ENCODE results near the gene FGF2. TPM values are rescaled to one million over a fixed set of nuclear protein-coding genes. Genes with fewer than 3 reads are reported as not detected.
"Not testable (repeated sequence)": the region's sequence is repeated elsewhere in the genome, so short reads cannot be mapped to it uniquely, and the experiment has no call there.

The FGF2 gene
- polyA plus RNA-seq, 1 of the 3 experiments (the other 2 are of a cell fraction) = 11.1 TPM

GRCh38 chr4:122842984-122843531 lies 16.4 kb downstream of the FGF2 start:
- no peak overlapping the region for H3K4me3 ChIP-seq (ENCODE audit: low read depth in 2 of 2, low read length in 1 of 2)
- peaks cover 35 to 62% of the 10 kb centered on the region in 2 experiments for H3K36me3 ChIP-seq (replicated peaks in 1 of 2; ENCODE audit: control insufficient read depth in 1 of 2, insufficient read depth in 2 of 2, low read length in 1 of 2)
- no peaks in the 10 kb centered on the region for H3K9me3 ChIP-seq
- peaks cover 12% of the 10 kb centered on the region for H3F3A ChIP-seq (replicated peaks; ENCODE audit: insufficient read depth)
- ChIA-PET POLR2A (no interaction called here), CTCF (interaction anchor here (0.7 kb wide), 2 partner anchors 12 to 15 kb away, joined by 3 read pairs; no protein-coding TSS in a partner anchor)
- no peak overlapping the region for H3K4me2 ChIP-seq
- H3K27ac ChIP-seq (ENCODE audit: low read depth in 2 of 2, low read length in 1 of 2) = no peak overlapping the region; a peak in 1 of 4 replicates
- peak; percentile 26 for DNase-seq
- H3K79me2 ChIP-seq (ENCODE audit: insufficient read depth) = peaks cover 100% of the 10 kb centered on the region
- WGBS (ENCODE audit: low lambda C conversion rate) = 69% methylated on average over 4 of the region's 4 CpGs
- no peak for TF ChIP-seq CHD2 (IDR thresholded peaks at IDR 0.05; ENCODE audit: low read length, partially characterized antibody)
- TF ChIP-seq USF2 (IDR thresholded peaks at IDR 0.05; ENCODE audit: borderline replicate concordance, low read depth, low read length) = no peak
- TF ChIP-seq TCF12 (IDR thresholded peaks at IDR 0.05) = 0 out of 2 replicates have a peak, but pooled peaks have one; percentile 7
- no peak for TF ChIP-seq FOSL2 (IDR thresholded peaks at IDR 0.05; ENCODE audit: borderline replicate concordance, low read depth)
- no peaks in the 10 kb centered on the region for H3K27me3 ChIP-seq (ENCODE audit: insufficient read depth)
- H4K20me1 ChIP-seq (ENCODE audit: insufficient read depth) = peaks cover 87% of the 10 kb centered on the region
- H3K4me1 ChIP-seq (ENCODE audit: control insufficient read depth in 1 of 2, insufficient read depth in 2 of 2, low read depth in 1 of 2, low read length in 1 of 2) = peaks cover 8 to 16% of the 10 kb centered on the region in 2 experiments; a peak in 3 of 4 replicates
- no peak overlapping the region for H3K9ac ChIP-seq
- no peak overlapping the region for H2AFZ ChIP-seq (ENCODE audit: low read depth)
- no peaks in the 10 kb centered on the region for H3K9me2 ChIP-seq

- H3K27ac ChIP-seq (ENCODE audit: low read depth in 2 of 2, low read length in 1 of 2); H2AFZ ChIP-seq (ENCODE audit: low read depth); H3K9me2 ChIP-seq; H3K9ac ChIP-seq; H3F3A ChIP-seq (replicated peaks; ENCODE audit: insufficient read depth); POLR2A ChIA-PET; DNase-seq; H3K4me3 ChIP-seq (ENCODE audit: low read depth in 2 of 2, low read length in 1 of 2); H3K9me3 ChIP-seq; H3K27me3 ChIP-seq (ENCODE audit: insufficient read depth); H3K4me2 ChIP-seq: not testable (repeated sequence)
- Histone ChIP-seq H3K36me3 (replicated peaks in 1 of 2; ENCODE audit: control insufficient read depth in 1 of 2, insufficient read depth in 2 of 2, low read length in 1 of 2) (peaks cover 27 to 53% of the 10 kb centered on the region in 2 experiments), H3K79me2 (ENCODE audit: insufficient read depth) (peaks cover 100% of the 10 kb centered on the region), H3K4me1 (ENCODE audit: control insufficient read depth in 1 of 2, insufficient read depth in 2 of 2, low read depth in 1 of 2, low read length in 1 of 2) (peaks cover 8 to 16% of the 10 kb centered on the region in 2 experiments; a peak in 3 of 4 replicates), H4K20me1 (ENCODE audit: insufficient read depth) (peaks cover 85% of the 10 kb centered on the region)
- CTCF ChIA-PET = interaction anchor here (0.6 kb wide), 1 partner anchor 86 kb away, joined by 3 read pairs; no protein-coding TSS in a partner anchor
- WGBS (ENCODE audit: low lambda C conversion rate) = 100% methylated on average over 1 of the region's 1 CpG
These were observed 17.8 kb downstream of the FGF2 start for GRCh38 chr4:122844391-122844790.

DNA sequence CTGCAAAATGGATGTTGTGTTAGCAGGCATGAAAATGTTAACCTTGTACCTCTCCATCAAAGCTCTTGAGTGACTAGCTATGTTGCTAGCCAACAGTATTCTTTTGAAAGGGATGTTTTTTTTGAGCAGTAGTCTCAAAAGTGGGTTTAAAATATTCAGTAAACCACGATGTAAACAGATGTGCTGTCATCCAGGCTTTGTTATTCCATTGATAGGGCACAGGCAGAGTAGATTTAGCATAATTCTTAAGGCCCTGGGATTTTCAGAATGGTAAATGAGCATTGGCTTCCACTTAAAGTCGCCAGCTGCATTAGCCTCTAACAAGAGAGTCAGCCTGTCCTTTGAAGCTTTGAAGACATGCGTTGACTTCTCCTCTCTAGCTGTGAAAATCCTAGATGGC lies 18.4 kb downstream of the FGF2 start:
- no peak for DNase-seq
- H3K27me3 ChIP-seq (ENCODE audit: insufficient read depth) = no peaks in the 10 kb centered on the region
- no peaks in the 10 kb centered on the region for H3K9me3 ChIP-seq
- H3K4me1 ChIP-seq (ENCODE audit: control insufficient read depth in 1 of 2, insufficient read depth in 2 of 2, low read depth in 1 of 2, low read length in 1 of 2) = peaks cover 8 to 16% of the 10 kb centered on the region in 2 experiments; a peak in 3 of 4 replicates
- no peak overlapping the region for H3K4me3 ChIP-seq (ENCODE audit: low read depth in 2 of 2, low read length in 1 of 2)
- no peak overlapping the region for H3K27ac ChIP-seq (ENCODE audit: low read depth in 2 of 2, low read length in 1 of 2)
- H3F3A ChIP-seq (replicated peaks; ENCODE audit: insufficient read depth) = peaks cover 11% of the 10 kb centered on the region
- ChIA-PET CTCF (interaction anchor here (0.6 kb wide), 1 partner anchor 86 kb away, joined by 3 read pairs; no protein-coding TSS in a partner anchor), POLR2A (no interaction called here)
- WGBS (ENCODE audit: low lambda C conversion rate) = 100% methylated on average over 3 of the region's 3 CpGs
- H3K9me2 ChIP-seq = no peaks in the 10 kb centered on the region
- H3K4me2 ChIP-seq = no peak overlapping the region
- H3K79me2 ChIP-seq (ENCODE audit: insufficient read depth) = peaks cover 100% of the 10 kb centered on the region
- no peak overlapping the region for H2AFZ ChIP-seq (ENCODE audit: low read depth)
- H4K20me1 ChIP-seq (ENCODE audit: insufficient read depth) = peaks cover 86% of the 10 kb centered on the region
- peaks cover 20 to 46% of the 10 kb centered on the region in 2 experiments for H3K36me3 ChIP-seq (replicated peaks in 1 of 2; ENCODE audit: control insufficient read depth in 1 of 2, insufficient read depth in 2 of 2, low read length in 1 of 2)
- no peak overlapping the region for H3K9ac ChIP-seq
- TF ChIP-seq JUND (IDR thresholded peaks at IDR 0.05) = no peak
- no peak for TF ChIP-seq TCF12 (IDR thresholded peaks at IDR 0.05)
- TF ChIP-seq RAD21 (IDR thresholded peaks at IDR 0.05; ENCODE audit: low read length) = no peak
- no peak for TF ChIP-seq EZH2phosphoT487 (IDR thresholded peaks at IDR 0.05; ENCODE audit: borderline replicate concordance, low read depth)
- TF ChIP-seq SIN3A (IDR thresholded peaks at IDR 0.05; ENCODE audit: borderline replicate concordance, low read depth, low read length) = no peak
- no peak for TF ChIP-seq FOSL2 (IDR thresholded peaks at IDR 0.05; ENCODE audit: borderline replicate concordance, low read depth)
- no peak for TF ChIP-seq ELF1 (IDR thresholded peaks at IDR 0.05)
- no peak for TF ChIP-seq NFIC (IDR thresholded peaks at IDR 0.05; ENCODE audit: borderline replicate concordance)

Data from SK-N-SH (cell line).